Kasumi-1 (cell line): Measurements from ENCODE around the gene CTNND2.

Experiments used
- DNase-seq, 2 experiments: peaks; one replicate each; lab custom pipeline; 2025; lab: John Stamatoyannopoulos, UW

The CTNND2 gene

GRCh38 chr5:11172484-11172883, 731.8 kb downstream of the CTNND2 start:
- DNase-seq: no peak

GRCh38 chr5:11171236-11171635, 733.0 kb downstream of the CTNND2 start:
- DNase-seq: no peak

GRCh38 chr5:11166923-11167322, 737.3 kb downstream of the CTNND2 start:
- DNase-seq: no peak

GRCh38 chr5:11164531-11165294, 739.5 kb downstream of the CTNND2 start:
- no peak for DNase-seq

GRCh38 chr5:11157132-11157531, 747.1 kb downstream of the CTNND2 start:
- DNase-seq: no peak

GRCh38 chr5:11153670-11154382, 750.4 kb downstream of the CTNND2 start:
- no peak for DNase-seq

- no peak for DNase-seq
These were observed 751.9 kb downstream of the CTNND2 start for GRCh38 chr5:11152368-11152767.

- no peak for DNase-seq
These were observed 753.3 kb downstream of the CTNND2 start for GRCh38 chr5:11150976-11151375.

GRCh38 chr5:11148810-11149539, 755.3 kb downstream of the CTNND2 start:
- no peak for DNase-seq

GRCh38 chr5:11146171-11146570, 758.1 kb downstream of the CTNND2 start:
- DNase-seq: no peak

- DNase-seq: no peak
These were observed 760.6 kb downstream of the CTNND2 start for GRCh38 chr5:11143456-11144267.

GRCh38 chr5:11139217-11139865, 764.9 kb downstream of the CTNND2 start:
- DNase-seq: no peak

GRCh38 chr5:11130131-11130530, 774.1 kb downstream of the CTNND2 start:
- no peak for DNase-seq

- no peak for DNase-seq
These were observed 776.2 kb downstream of the CTNND2 start for GRCh38 chr5:11128021-11128420.

- DNase-seq: no peak
These were observed 777.4 kb downstream of the CTNND2 start for GRCh38 chr5:11126844-11127243.

GRCh38 chr5:11121885-11122284, 782.4 kb downstream of the CTNND2 start:
- DNase-seq: no peak

GRCh38 chr5:11110128-11110527, 794.1 kb downstream of the CTNND2 start:
- DNase-seq: no peak

GRCh38 chr5:11105696-11106095, 798.5 kb downstream of the CTNND2 start:
- DNase-seq: no peak

GRCh38 chr5:11104651-11105112, 799.6 kb downstream of the CTNND2 start:
- no peak for DNase-seq

GRCh38 chr5:11104210-11104609, 800.0 kb downstream of the CTNND2 start:
- no peak for DNase-seq

- DNase-seq: no peak
These were observed 820.1 kb downstream of the CTNND2 start for GRCh38 chr5:11084111-11084510.
